Endothelial cell (in vitro differentiated cells): ENCODE measurements around the gene NEURL3. TPM values are rescaled to one million over a fixed set of nuclear protein-coding genes. Genes with fewer than 3 reads are reported as not detected.
"Not testable (repeated sequence)": the region's sequence is repeated elsewhere in the genome, so short reads cannot be mapped to it uniquely, and the experiment has no call there.

Experiments used
- DNase-seq: peaks from one replicate; pipeline ENCODE4 v3.0.0; 2021; ENCODE audit warnings: low spot score
- H3K27ac Mint-ChIP-seq: one replicate; pipeline ENCODE4 v1.8.0; 2021; ENCODE audit warnings: mixed read lengths, inconsistent platforms; ENCODE audit not compliant: unreplicated experiment
- H3K27me3 Mint-ChIP-seq: one replicate; pipeline ENCODE4 v1.8.0; 2021; ENCODE audit warnings: mild to moderate bottlenecking, moderate library complexity, mixed read lengths, inconsistent platforms; ENCODE audit not compliant: unreplicated experiment
- H3K36me3 Mint-ChIP-seq: one replicate; pipeline ENCODE4 v1.8.0; 2021; ENCODE audit warnings: mild to moderate bottlenecking, low read depth, mixed read lengths, inconsistent platforms; ENCODE audit not compliant: unreplicated experiment
- H3K4me1 Mint-ChIP-seq: one replicate; pipeline ENCODE4 v1.8.0; 2021; ENCODE audit warnings: mild to moderate bottlenecking, mixed read lengths, inconsistent platforms; ENCODE audit not compliant: unreplicated experiment
- H3K4me3 Mint-ChIP-seq: one replicate; pipeline ENCODE4 v1.8.0; 2021; ENCODE audit warnings: mild to moderate bottlenecking, mixed read lengths, inconsistent platforms; ENCODE audit not compliant: unreplicated experiment
- H3K9me3 Mint-ChIP-seq: one replicate; pipeline ENCODE4 v1.8.0; 2021; ENCODE audit warnings: mixed read lengths, inconsistent platforms; ENCODE audit not compliant: unreplicated experiment
- total RNA-seq: library from RNA; stranded (reverse); fragmentation: NEBNext Ultra II Directional; extraction: Animal tissue kit (Norgen Biotek cat#: 25700); gene quantifications from one replicate; pipeline ENCODE4 v1.2.1, GENCODE V29; 2021; ENCODE audit not compliant: unreplicated experiment
- TF ChIP-seq, protein P1 (sequence below): fragments of 200-600 bp; sonication (generic); IDR thresholded peaks from one replicate; pipeline ENCODE4 v1.5.0; 2021; ENCODE audit warnings: antibody characterized with exemption; ENCODE audit not compliant: unreplicated experiment

Gene NEURL3
- total RNA-seq, 1 donor from 2014 or later, result not detected

DNA sequence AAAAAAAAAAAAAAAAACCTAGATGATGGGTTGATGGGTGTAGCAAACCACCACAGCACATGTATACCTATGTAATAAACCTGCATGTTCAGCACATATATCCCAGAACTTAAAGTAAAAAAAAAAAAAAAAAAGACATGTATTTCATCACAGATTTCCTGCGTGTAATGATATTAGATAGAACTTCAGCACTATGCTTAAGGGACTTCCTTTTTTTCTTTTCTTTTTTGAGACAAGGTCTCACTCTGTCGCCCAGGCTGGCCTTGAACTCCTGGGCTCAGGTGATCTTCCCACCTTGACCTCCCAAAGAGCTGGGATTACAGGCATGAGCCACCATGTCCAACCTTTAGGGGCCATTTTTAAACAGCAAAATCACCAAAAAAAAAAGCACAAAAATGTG, 42.0 kb downstream of the NEURL3 start:
- Mint-ChIP-seq H3K4me1 (no peaks in the 10 kb centered on the region), H3K27me3 (peaks cover 3% of the 10 kb centered on the region), H3K4me3 (no peak overlapping the region), H3K36me3 (peaks cover 4% of the 10 kb centered on the region), H3K9me3 (peaks cover 7% of the 10 kb centered on the region), H3K27ac (no peak overlapping the region)
- DNase-seq, result no peak
- TF ChIP-seq, protein P1, sequence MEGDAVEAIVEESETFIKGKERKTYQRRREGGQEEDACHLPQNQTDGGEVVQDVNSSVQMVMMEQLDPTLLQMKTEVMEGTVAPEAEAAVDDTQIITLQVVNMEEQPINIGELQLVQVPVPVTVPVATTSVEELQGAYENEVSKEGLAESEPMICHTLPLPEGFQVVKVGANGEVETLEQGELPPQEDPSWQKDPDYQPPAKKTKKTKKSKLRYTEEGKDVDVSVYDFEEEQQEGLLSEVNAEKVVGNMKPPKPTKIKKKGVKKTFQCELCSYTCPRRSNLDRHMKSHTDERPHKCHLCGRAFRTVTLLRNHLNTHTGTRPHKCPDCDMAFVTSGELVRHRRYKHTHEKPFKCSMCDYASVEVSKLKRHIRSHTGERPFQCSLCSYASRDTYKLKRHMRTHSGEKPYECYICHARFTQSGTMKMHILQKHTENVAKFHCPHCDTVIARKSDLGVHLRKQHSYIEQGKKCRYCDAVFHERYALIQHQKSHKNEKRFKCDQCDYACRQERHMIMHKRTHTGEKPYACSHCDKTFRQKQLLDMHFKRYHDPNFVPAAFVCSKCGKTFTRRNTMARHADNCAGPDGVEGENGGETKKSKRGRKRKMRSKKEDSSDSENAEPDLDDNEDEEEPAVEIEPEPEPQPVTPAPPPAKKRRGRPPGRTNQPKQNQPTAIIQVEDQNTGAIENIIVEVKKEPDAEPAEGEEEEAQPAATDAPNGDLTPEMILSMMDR, result no peak

DNA sequence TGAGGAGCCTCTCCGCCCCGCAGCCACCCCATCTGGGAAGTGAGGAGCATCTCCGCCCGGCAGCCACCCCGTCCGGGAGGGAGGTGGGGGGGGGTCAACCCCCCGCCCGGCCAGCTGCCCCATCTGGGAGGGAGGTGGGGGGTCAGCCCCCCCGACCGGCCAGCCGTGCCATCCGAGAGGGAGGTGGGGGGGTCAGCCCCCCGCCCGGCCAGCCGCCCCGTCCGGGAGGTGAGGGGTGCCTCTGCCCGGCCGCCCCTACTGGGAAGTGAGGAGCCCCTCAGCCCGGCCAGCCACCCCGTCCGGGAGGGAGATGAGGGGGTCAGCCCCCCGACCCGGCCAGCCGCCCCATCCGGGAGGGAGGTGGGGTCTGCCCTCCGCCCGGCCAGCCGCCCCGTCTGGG, 43.5 kb downstream of the NEURL3 start:
- not testable (repeated sequence) for H3K9me3 Mint-ChIP-seq, H3K27ac Mint-ChIP-seq, H3K4me1 Mint-ChIP-seq, DNase-seq, H3K27me3 Mint-ChIP-seq, H3K4me3 Mint-ChIP-seq, H3K36me3 Mint-ChIP-seq

DNA sequence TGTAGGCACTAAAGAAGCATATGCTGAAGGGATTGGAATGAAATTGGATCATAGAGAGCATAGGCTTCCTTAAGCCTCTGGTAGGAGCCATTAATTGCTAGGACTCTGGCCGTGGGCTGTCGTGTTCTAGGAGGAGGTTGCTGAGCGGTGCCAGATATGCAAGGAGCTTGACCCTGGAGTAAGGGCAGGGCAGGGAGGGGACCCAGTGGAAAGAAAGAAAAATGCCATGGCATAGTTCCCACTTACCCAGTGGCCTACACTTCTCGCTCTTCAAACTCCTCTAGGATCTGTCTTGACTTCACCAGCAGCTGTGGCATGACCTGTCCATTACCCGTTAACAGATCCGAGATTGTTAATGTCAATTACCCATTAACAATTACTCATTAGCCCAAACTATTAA, 53.1 kb downstream of the NEURL3 start:
- no peak for DNase-seq
- Mint-ChIP-seq H3K27ac (no peak overlapping the region), H3K27me3 (peaks cover 1% of the 10 kb centered on the region), H3K36me3 (no peaks in the 10 kb centered on the region), H3K4me1 (peaks cover 2% of the 10 kb centered on the region), H3K9me3 (no peaks in the 10 kb centered on the region), H3K4me3 (no peak overlapping the region)
- TF ChIP-seq, protein P1, result no peak

DNA sequence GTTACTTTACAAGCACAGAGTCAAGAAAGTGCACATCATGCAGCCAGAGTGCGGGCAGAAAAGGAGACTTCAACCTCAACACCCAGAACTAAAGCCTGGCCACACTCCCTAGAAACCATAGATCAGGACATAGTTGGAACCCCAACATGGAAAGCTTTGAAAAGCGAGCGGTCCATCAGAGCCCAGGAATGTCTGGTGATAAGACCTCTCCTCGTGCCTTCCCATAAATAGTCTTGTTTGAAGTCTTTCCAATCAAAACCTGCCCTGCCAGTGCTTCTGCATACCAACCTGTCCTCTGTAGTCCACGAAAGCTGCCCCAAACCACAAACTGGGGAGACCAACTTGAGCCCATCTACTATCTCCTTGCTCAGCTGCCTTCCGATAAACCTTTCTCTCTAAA, 55.5 kb downstream of the NEURL3 start:
- DNase-seq, result no peak
- TF ChIP-seq, protein P1, result no peak
- Mint-ChIP-seq H3K9me3 (no peaks in the 10 kb centered on the region), H3K27ac (no peak overlapping the region), H3K36me3 (no peaks in the 10 kb centered on the region), H3K4me1 (peaks cover 2% of the 10 kb centered on the region), H3K27me3 (peaks cover 3% of the 10 kb centered on the region), H3K4me3 (no peak overlapping the region)

DNA sequence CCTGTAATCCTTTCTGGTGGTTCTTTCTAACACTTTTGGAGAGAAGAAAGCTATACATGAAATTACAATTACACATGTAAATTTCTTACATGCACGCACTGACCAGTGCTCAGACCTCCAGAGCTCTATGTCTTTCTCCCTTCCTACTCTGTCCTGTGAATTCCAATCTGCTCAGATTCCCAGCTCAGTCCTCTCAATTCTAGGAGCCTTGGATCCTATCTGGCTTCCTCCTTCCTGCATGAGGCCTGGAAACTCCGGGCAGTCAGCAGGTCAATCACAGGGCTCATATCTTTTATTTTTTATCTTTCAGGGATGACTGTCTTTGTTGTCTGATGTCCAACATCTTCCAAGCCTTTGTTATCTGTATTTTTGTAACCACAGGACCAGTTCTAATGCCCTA, 56.0 kb downstream of the NEURL3 start:
- H3K36me3 Mint-ChIP-seq, result no peaks in the 10 kb centered on the region
- peaks cover 3% of the 10 kb centered on the region for H3K27me3 Mint-ChIP-seq
- no peak overlapping the region for H3K27ac Mint-ChIP-seq
- no peaks in the 10 kb centered on the region for H3K9me3 Mint-ChIP-seq
- TF ChIP-seq, protein P1, result no peak
- DNase-seq, result no peak
- peaks cover 2% of the 10 kb centered on the region for H3K4me1 Mint-ChIP-seq
- H3K4me3 Mint-ChIP-seq, result no peak overlapping the region

DNA sequence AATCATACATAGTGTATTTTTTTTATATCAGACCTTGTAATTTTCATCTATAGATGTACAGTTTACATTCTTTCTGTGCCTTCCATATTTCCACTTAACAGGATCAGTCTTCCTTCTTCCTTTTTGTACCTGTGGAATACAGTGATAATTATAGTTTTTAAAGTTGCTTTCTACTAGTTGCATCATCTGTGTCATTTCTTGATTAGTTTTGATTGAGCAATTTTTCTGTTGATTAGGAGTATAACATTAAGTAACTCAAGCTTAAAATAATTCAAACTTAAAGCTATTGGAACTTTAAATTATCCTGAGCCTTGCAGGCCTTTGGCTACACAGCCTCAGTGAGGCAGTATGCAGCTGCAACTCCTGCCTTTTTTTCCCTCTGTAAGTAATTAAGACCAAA, 57.4 kb downstream of the NEURL3 start:
- Mint-ChIP-seq H3K27ac (no peak overlapping the region), H3K27me3 (peaks cover 2% of the 10 kb centered on the region), H3K36me3 (no peaks in the 10 kb centered on the region), H3K9me3 (no peaks in the 10 kb centered on the region), H3K4me1 (peaks cover 2% of the 10 kb centered on the region), H3K4me3 (no peak overlapping the region)
- no peak for DNase-seq
- TF ChIP-seq, protein P1, result no peak
